Activated B cell treated with CpG ODN at 0.5 μM for 24 hours (primary cell): ENCODE results near the gene ARHGAP26. TPM values are rescaled to one million over a fixed set of nuclear protein-coding genes. Genes with fewer than 3 reads are reported as not detected.

ENCODE experiments used
- ATAC-seq: fragments of 200-7000 bp; cut with Tn5 transposase; one replicate; pipeline ENCODE4 v1.10.0; 2021; ENCODE audit warnings: low read depth, mild to moderate bottlenecking, moderate library complexity
- CTCF ChIA-PET: fragments of 350-600 bp; sonication (Branson Sonifier 250); formaldehyde crosslinking; loops from one replicate; lab custom pipeline; 2021; ENCODE audit warnings: antibody characterized with exemption; lab: Charles Lee
- POLR2A ChIA-PET: fragments of 350-600 bp; sonication (Branson Sonifier 250); formaldehyde crosslinking; loops from one replicate; lab custom pipeline; 2021; ENCODE audit warnings: antibody characterized with exemption; lab: Charles Lee
- DNase-seq: peaks from one replicate; pipeline ENCODE4 v3.0.0; 2022
- H3K27ac Mint-ChIP-seq: one replicate; pipeline ENCODE4 v1.8.0; 2020; ENCODE audit warnings: mixed read lengths
- H3K27me3 Mint-ChIP-seq: one replicate; pipeline ENCODE4 v1.8.0; 2021; ENCODE audit warnings: mixed read lengths
- H3K36me3 Mint-ChIP-seq: one replicate; pipeline ENCODE4 v1.8.0; 2021; ENCODE audit warnings: low read depth, mixed read lengths
- H3K4me1 Mint-ChIP-seq: one replicate; pipeline ENCODE4 v1.8.0; 2021; ENCODE audit warnings: mixed read lengths
- H3K4me3 Mint-ChIP-seq: one replicate; pipeline ENCODE4 v1.8.0; 2020; ENCODE audit warnings: mild to moderate bottlenecking, mixed read lengths
- H3K9me3 Mint-ChIP-seq: one replicate; pipeline ENCODE4 v1.8.0; 2020; ENCODE audit warnings: mixed read lengths
- intact Hi-C: fragments of 100-400 bp; cut with micrococcal nuclease; formaldehyde crosslinking; loops from one replicate; pipeline ENCODE4 v1.15.1; 2024
- total RNA-seq: library from RNA; stranded (reverse); gene quantifications from 2 replicates; pipeline ENCODE4 v1.2.3, GENCODE V29; 2022
- TF ChIP-seq, protein P1 (sequence below): fragments of 200-600 bp; IDR thresholded peaks from one replicate; pipeline ENCODE4 v1.8.0; 2022; ENCODE audit warnings: antibody characterized with exemption, mild to moderate bottlenecking

The ARHGAP26 gene
- total RNA-seq, 1 donor from 2014 or later, result 20.9 TPM

DNA sequence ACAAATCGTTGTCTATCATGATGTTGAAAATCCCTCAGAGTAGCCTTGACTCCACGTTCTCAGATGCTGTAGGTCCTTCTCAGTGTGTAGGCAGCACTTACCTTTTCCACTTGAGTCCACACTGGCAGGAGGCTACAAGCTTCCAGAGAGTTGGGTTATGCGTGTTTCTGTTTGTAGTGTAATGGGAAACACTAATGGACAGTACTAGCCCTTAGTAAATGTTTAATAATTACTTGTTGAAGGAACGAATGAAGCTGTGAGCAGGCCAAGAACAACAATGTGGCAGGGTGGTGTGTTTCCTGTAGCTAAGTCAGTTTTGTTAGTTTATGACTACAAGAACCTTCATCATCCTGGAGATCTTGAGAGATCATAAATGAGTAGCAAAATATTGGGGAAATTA, 83.5 kb downstream of the ARHGAP26 start:
- POLR2A ChIA-PET, result no interaction called here
- no peak overlapping the region for H3K4me3 Mint-ChIP-seq
- intact Hi-C loops, result no loop called here
- DNase-seq (no peak), ATAC-seq (no peak)
- H3K4me1 Mint-ChIP-seq, result no peaks in the 10 kb centered on the region
- H3K27me3 Mint-ChIP-seq, result no peaks in the 10 kb centered on the region
- no peaks in the 10 kb centered on the region for H3K9me3 Mint-ChIP-seq
- TF ChIP-seq, protein P1, sequence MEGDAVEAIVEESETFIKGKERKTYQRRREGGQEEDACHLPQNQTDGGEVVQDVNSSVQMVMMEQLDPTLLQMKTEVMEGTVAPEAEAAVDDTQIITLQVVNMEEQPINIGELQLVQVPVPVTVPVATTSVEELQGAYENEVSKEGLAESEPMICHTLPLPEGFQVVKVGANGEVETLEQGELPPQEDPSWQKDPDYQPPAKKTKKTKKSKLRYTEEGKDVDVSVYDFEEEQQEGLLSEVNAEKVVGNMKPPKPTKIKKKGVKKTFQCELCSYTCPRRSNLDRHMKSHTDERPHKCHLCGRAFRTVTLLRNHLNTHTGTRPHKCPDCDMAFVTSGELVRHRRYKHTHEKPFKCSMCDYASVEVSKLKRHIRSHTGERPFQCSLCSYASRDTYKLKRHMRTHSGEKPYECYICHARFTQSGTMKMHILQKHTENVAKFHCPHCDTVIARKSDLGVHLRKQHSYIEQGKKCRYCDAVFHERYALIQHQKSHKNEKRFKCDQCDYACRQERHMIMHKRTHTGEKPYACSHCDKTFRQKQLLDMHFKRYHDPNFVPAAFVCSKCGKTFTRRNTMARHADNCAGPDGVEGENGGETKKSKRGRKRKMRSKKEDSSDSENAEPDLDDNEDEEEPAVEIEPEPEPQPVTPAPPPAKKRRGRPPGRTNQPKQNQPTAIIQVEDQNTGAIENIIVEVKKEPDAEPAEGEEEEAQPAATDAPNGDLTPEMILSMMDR, result no peak
- H3K36me3 Mint-ChIP-seq, result no peaks in the 10 kb centered on the region
- CTCF ChIA-PET, result interaction anchor here (1.9 to 2.0 kb wide), 2 partner anchors 83 to 105 kb away, joined by 5 to 7 read pairs; partner anchors contain the start of gene ARHGAP26
- no peak overlapping the region for H3K27ac Mint-ChIP-seq

DNA sequence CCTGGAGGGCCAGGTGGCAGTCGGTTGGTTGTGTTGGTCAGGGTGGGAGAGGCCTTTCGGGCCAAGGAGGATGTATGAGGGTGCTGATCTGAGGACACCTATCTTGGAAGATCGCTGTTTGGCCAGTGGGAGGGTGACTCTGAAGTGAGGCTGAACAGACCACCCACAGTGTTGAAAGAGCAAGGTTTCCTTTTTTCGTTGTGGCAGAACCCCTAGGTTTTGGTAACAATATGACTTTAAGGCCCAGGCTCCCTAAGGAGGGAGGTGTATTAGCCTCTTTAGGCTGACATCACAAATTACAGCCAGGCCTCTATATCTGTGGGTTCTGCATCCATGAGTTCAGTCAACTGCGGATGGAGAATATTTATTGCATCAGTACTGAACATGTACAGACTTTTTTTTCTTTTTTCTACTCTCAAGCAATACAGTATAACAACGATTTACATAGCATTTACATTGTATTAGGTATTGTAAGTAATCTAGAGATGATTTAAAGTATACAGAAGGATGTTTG, 86.1 kb downstream of the ARHGAP26 start:
- TF ChIP-seq, protein P1, result no peak
- H3K4me1 Mint-ChIP-seq, result peaks cover 5% of the 10 kb centered on the region
- ATAC-seq (no peak), DNase-seq (no peak)
- no peaks in the 10 kb centered on the region for H3K9me3 Mint-ChIP-seq
- H3K36me3 Mint-ChIP-seq, result no peaks in the 10 kb centered on the region
- no peaks in the 10 kb centered on the region for H3K27me3 Mint-ChIP-seq
- CTCF ChIA-PET, result no interaction called here
- no peak overlapping the region for H3K27ac Mint-ChIP-seq
- intact Hi-C loops, result no loop called here
- H3K4me3 Mint-ChIP-seq, result no peak overlapping the region
- POLR2A ChIA-PET, result no interaction called here

DNA sequence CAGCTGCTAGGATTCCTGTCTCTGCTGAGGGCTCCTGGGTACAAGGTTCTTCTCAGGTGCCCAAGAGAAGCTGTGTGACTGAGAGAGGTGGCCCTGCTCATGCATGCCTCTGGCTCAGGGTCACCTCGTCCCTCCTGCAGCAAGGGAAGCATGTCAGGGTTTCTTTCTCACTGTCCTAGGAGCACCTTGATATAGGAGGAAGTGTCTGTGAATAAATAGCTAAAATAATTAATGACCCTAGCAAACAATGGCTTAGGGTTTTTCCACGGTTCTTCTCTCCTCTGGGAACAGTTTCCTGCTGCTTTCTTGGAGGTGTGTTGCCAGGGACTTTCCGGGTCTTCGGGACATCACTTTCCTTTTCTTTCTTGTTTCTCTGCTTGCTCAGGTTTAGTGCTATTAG, 87.2 kb downstream of the ARHGAP26 start:
- no peak for DNase-seq
- no peak overlapping the region for H3K27ac Mint-ChIP-seq
- no peak overlapping the region for H3K4me3 Mint-ChIP-seq

DNA sequence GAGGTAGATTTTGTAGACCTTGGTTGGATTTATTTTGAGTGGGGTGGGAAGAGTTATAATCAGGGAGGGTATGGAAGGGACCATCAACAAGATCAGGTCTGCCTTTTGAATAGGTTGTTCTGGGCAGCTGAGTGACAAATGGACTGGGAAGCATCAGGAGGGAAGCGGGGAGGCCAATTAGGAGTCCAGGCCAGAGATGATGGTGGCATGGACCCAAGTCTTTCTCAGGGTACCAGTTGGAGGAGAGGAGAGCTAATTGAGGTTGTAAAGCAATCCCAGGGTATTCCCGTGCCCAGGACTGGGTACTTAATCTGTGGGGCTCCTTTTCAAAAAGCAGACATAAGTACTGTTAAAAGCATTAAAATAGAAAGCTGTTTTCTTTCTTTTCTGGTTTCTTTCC, 88.9 kb downstream of the ARHGAP26 start:
- TF ChIP-seq, protein P1, result no peak
- POLR2A ChIA-PET, result no interaction called here
- H3K4me1 Mint-ChIP-seq, result peaks cover 6% of the 10 kb centered on the region
- H3K27ac Mint-ChIP-seq, result no peak overlapping the region
- H3K4me3 Mint-ChIP-seq, result no peak overlapping the region
- no peak for DNase-seq
- CTCF ChIA-PET, result interaction anchor here (1.3 to 7.9 kb wide), 3 partner anchors 30 to 144 kb away, joined by 3 to 51 read pairs (median 9); no protein-coding TSS in a partner anchor
- no peaks in the 10 kb centered on the region for H3K27me3 Mint-ChIP-seq
- no peaks in the 10 kb centered on the region for H3K9me3 Mint-ChIP-seq
- intact Hi-C loops, result no loop called here
- H3K36me3 Mint-ChIP-seq, result no peaks in the 10 kb centered on the region
- no peak for ATAC-seq

More for the DNA sequence above, 87.2 kb downstream of the ARHGAP26 start:
- CTCF ChIA-PET, result no interaction called here
- Mint-ChIP-seq H3K36me3 (no peaks in the 10 kb centered on the region), H3K9me3 (no peaks in the 10 kb centered on the region), H3K27me3 (no peaks in the 10 kb centered on the region), H3K4me1 (peaks cover 6% of the 10 kb centered on the region)
- intact Hi-C loops, result no loop called here
- TF ChIP-seq, protein P1, result no peak
- POLR2A ChIA-PET, result no interaction called here
- no peak for ATAC-seq

DNA sequence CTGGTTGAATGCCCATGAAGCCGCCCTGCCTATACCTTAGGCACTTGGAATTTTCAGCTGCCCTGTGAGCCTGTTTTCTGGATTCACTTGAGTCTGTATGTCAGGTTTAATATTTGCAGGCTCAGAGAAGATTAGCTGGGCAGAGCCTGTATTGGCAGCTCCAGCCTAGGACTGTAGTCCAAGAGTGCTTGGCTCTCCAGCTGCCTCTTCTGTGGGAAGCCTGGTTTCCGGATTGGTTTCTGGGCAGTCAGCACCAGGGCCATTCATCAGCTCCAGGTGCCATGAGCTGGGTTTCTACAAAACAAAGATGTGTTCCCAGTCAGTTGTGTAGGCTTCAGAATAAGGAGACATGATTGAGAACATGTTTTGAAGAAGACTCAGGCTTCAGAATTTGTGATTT, 90.1 kb downstream of the ARHGAP26 start:
- POLR2A ChIA-PET, result no interaction called here
- CTCF ChIA-PET, result interaction anchor here (1.3 to 7.9 kb wide), 3 partner anchors 28 to 145 kb away, joined by 3 to 51 read pairs (median 9); no protein-coding TSS in a partner anchor
- Mint-ChIP-seq H3K4me3 (no peak overlapping the region), H3K4me1 (peaks cover 6% of the 10 kb centered on the region), H3K9me3 (no peaks in the 10 kb centered on the region), H3K27me3 (no peaks in the 10 kb centered on the region), H3K36me3 (no peaks in the 10 kb centered on the region), H3K27ac (no peak overlapping the region)
- intact Hi-C loops, result no loop called here
- TF ChIP-seq, protein P1, result no peak
- ATAC-seq (no peak), DNase-seq (no peak)
